BLaER1 treated with 17β-estradiol and CSF1 and Interleukin-3, amounts not matched to agents 10 nM and 100 nM (cell line): Measurements from ENCODE around the gene PLCB1.
"Not testable (repeated sequence)": the region's sequence is repeated elsewhere in the genome, so short reads cannot be mapped to it uniquely, and the experiment has no call there.

Experiments
- H3K27ac ChIP-seq, 11 experiments: shearing (Covaris generic); formaldehyde crosslinking; 2 replicates each; pipeline ENCODE4 v1.8.1; 2022
- H3K27me3 ChIP-seq, 11 experiments: shearing (Covaris generic); formaldehyde crosslinking; 2 replicates each; pipeline ENCODE4 v1.8.1; 2022
- H3K36me3 ChIP-seq, 11 experiments: shearing (Covaris generic); formaldehyde crosslinking; 2 replicates each; pipeline ENCODE4 v1.8.1; 2022
- H3K4me1 ChIP-seq, 10 experiments: shearing (Covaris generic); formaldehyde crosslinking; 2 replicates each; pipeline ENCODE4 v1.8.1; 2022
- H3K4me2 ChIP-seq, 11 experiments: shearing (Covaris generic); formaldehyde crosslinking; 2 replicates each; pipeline ENCODE4 v1.8.1; 2022
- H3K4me3 ChIP-seq, 10 experiments: shearing (Covaris generic); formaldehyde crosslinking; 2 replicates each; pipeline ENCODE4 v1.8.1; 2022
- H3K9ac ChIP-seq, 11 experiments: shearing (Covaris generic); formaldehyde crosslinking; 2 replicates each; pipeline ENCODE4 v1.8.1; 2022
- H3K9me3 ChIP-seq, 11 experiments: shearing (Covaris generic); formaldehyde crosslinking; replicated peaks in 1 of 11; 2 replicates each; pipeline ENCODE4 v1.8.1; 2022
- H4K20me1 ChIP-seq, 11 experiments: shearing (Covaris generic); formaldehyde crosslinking; 2 replicates each; pipeline ENCODE4 v1.8.1; 2022
- Cebpa-rat ChIP-seq, 11 experiments: shearing (Covaris generic); IDR thresholded peaks; 2 replicates each; pipeline ENCODE4 v1.8.1; 2022

PLCB1 gene

DNA sequence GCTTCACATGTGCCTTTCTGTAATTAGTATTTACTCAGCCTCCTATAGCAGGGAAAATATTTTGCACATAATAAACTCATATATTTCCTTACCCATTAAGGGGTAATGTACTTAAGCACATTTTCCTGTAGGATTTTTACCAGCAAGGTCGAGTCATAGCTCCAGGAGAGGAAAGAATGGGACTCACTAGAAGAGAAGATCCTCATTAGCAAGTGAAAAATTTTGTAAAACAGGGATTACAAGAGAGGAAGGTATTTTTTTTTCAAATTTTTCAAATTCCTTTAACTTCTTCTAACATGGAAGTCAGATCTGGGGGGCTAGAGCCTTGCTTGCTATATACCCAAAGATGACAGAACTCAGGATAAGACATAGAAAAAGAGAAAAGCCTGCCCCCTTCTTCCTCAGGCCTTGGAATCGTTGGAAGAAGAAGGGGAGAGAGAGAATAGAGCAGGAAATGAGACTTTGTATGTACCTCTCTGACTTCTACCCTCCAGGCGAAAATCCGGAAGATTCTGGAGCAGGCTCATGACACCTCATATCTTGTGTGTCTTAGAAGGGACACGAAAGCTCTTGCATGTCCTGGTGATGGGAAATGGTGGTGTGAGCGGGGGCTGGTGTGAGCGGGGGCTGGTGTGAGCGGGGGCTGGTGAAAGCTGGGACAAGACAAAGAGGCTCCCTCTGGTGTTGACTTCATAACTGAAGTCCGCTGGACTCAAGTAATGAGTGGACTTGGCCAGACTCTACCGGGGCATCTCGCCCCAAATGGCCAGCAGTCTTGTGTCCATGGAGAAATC, 679.9 kb downstream of the PLCB1 start:
- TF ChIP-seq Cebpa-rat (IDR thresholded peaks at IDR 0.05) = no peak

DNA sequence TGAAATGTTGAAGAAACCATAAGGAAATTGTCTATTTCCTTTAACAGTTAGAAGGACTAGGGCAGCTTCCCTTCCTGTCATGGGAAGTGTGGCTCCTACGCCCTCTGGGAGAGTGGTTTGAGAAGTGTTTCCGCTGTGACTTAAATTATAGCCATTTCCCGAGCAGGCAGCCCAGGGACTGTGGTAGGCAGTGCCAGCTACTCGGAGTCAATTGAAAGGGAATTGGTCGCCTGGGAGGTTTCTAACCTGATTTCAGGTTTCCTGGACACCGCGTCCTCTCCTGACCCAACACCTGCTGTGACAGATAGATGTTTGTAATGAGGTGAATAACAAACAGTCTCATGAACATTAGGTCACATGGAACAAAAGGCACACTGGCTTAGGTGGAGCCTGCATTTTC, 680.8 kb downstream of the PLCB1 start:
- Histone ChIP-seq H3K36me3 (no peaks in the 10 kb centered on the region), H3K27ac (no peak overlapping the region), H3K4me2 (peak overlapping the region in 9 of 11 experiments; percentile 4 to 32 (median 18); a peak in 6 of 22 replicates), H3K27me3 (no peaks in the 10 kb centered on the region), H3K4me3 (no peak overlapping the region), H3K4me1 (peaks cover 0 to 8% (median 3%) of the 10 kb centered on the region in 10 experiments; a peak in 6 of 20 replicates), H4K20me1 (no peaks in the 10 kb centered on the region), H3K9me3 (no peaks in the 10 kb centered on the region), H3K9ac (no peak overlapping the region)
- TF ChIP-seq Cebpa-rat (IDR thresholded peaks at IDR 0.05) = no peak

More for the DNA sequence above, 679.9 kb downstream of the PLCB1 start:
- H3K9me3 ChIP-seq = no peaks in the 10 kb centered on the region
- H3K4me2 ChIP-seq = peak overlapping the region in 9 of 11 experiments; percentile 4 to 32 (median 18); a peak in 5 of 22 replicates
- no peak overlapping the region for H3K9ac ChIP-seq
- no peak overlapping the region for H3K27ac ChIP-seq
- H3K36me3 ChIP-seq = no peaks in the 10 kb centered on the region
- no peak overlapping the region for H3K4me3 ChIP-seq
- H4K20me1 ChIP-seq = no peaks in the 10 kb centered on the region
- no peaks in the 10 kb centered on the region for H3K27me3 ChIP-seq
- H3K4me1 ChIP-seq = peaks cover 0 to 8% (median 3%) of the 10 kb centered on the region in 10 experiments; a peak in 6 of 20 replicates

DNA sequence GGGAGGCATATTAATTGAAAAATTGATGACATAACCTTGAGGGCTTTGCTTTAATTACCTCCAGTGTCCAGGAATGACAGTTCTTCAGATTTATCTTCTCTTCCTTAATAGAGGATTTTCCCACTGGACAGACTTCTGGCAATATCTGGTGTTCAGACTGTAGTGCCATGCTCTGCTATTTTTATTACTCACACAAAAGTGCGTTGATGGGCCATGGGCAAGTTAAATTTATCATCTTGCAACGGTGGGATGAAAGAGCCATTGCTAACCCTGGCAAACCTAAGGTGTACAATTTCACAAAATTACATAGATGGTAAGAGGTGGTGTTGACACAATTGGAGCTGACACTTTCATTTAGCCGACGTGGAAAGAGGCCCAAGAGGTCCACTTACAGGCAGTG, 683.1 kb downstream of the PLCB1 start:
- Histone ChIP-seq H3K9ac (no peak overlapping the region), H3K4me1 (peaks cover 0 to 8% (median 3%) of the 10 kb centered on the region in 10 experiments; a peak in 6 of 20 replicates), H3K27ac (no peak overlapping the region), H3K4me2 (no peak overlapping the region), H4K20me1 (no peaks in the 10 kb centered on the region), H3K27me3 (no peaks in the 10 kb centered on the region), H3K9me3 (no peaks in the 10 kb centered on the region), H3K36me3 (no peaks in the 10 kb centered on the region), H3K4me3 (no peak overlapping the region)
- no peak for TF ChIP-seq Cebpa-rat (IDR thresholded peaks at IDR 0.05)

DNA sequence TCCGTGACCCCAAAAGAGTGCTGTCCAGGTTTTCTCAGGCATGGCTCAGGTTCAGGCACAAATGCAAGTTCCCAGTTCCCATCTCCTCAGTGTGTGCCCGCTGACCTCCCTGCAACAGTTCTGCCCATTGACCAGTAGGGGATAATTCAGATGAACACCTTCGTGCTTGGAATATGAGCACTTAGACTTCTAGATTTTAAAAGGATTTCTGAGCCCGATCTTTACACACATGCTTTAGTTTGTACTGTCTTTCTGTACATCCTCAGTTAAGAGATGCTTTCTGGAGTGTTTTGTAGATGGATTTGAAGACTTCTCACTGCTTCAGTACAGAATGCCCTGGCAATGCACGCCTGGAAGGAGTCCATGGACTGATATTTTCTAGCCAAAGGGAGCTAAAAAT, 697.2 kb downstream of the PLCB1 start:
- Histone ChIP-seq H4K20me1 (no peaks in the 10 kb centered on the region), H3K4me1 (no peaks in the 10 kb centered on the region), H3K36me3 (no peaks in the 10 kb centered on the region), H3K9ac (no peak overlapping the region), H3K27ac (no peak overlapping the region), H3K4me2 (no peak overlapping the region), H3K4me3 (no peak overlapping the region), H3K9me3 (peaks cover 0 to 6% (median 0%) of the 10 kb centered on the region in 11 experiments; a peak in 2 of 22 replicates), H3K27me3 (no peaks in the 10 kb centered on the region)
- no peak for TF ChIP-seq Cebpa-rat (IDR thresholded peaks at IDR 0.05)

DNA sequence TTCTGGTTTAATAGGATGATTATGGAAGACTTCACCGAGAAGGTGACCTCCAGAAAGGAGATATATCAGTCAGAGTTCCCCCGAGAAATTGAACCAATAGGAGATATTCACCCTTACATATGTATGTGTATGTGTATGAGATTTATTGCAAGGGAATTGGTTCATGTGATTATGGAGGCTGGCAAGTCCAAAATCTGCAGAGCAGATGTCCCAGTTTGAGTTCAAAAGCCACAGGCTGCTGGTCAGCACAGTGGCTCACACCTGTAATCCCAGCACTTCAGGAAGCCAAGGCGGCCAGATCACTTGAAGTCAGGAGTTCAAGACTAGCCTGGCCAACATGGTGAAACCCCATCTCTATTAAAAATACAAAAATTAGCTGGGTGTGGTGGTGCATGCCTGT, 702.2 kb downstream of the PLCB1 start:
- not testable (repeated sequence) for H3K4me1 ChIP-seq, H3K4me3 ChIP-seq, H3K27ac ChIP-seq, H3K27me3 ChIP-seq, H3K4me2 ChIP-seq, H3K9ac ChIP-seq, H3K36me3 ChIP-seq, H3K9me3 ChIP-seq, H4K20me1 ChIP-seq

DNA sequence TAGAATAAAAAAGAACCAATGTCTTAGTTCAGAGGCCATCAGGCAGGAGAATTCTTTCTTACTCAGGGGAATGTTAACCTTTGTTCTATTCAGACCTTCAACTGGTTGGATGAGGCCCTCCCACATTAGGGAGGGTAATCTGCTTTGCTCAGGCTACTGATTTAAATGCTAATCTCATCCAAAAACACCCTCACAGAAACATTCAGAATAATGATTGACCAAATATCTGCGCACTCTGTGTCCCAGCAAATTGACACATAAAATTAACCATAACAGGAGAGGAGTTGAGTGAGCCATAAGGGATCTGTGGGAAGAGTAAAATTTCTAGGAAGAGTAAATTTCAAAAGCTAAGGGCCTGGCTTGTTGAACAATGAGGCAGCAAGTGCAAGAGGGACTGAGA, 702.8 kb downstream of the PLCB1 start:
- Histone ChIP-seq H3K4me1 (no peaks in the 10 kb centered on the region), H3K4me3 (no peak overlapping the region), H3K4me2 (no peak overlapping the region), H3K9me3 (peaks cover 0 to 6% (median 0%) of the 10 kb centered on the region in 11 experiments; a peak in 2 of 22 replicates), H3K36me3 (peaks cover 0 to 3% (median 0%) of the 10 kb centered on the region in 11 experiments; a peak in 1 of 22 replicates), H3K27ac (no peak overlapping the region), H3K27me3 (no peaks in the 10 kb centered on the region), H3K9ac (no peak overlapping the region), H4K20me1 (no peaks in the 10 kb centered on the region)
- TF ChIP-seq Cebpa-rat (IDR thresholded peaks at IDR 0.05) = no peak

DNA sequence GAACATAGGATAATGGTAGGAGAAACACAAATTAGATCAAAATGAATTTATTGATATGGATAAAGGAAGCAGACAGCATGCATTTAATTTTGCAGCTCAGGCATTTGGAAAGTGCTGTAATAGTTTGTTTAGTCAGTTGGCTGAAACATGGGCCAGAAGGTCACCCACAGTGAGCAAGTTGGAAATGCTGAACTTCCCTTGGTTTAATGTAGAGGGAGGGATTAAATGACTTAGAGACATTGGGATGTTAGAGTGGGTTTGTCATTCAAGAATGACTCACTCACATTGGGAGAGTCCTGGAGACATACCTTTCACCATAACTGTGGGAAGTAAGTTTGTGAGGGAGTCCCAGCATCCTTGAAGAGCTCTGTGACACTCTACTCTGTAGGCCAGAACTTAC, 705.3 kb downstream of the PLCB1 start:
- TF ChIP-seq Cebpa-rat (IDR thresholded peaks at IDR 0.05) = no peak
- H3K4me2 ChIP-seq = no peak overlapping the region
- no peak overlapping the region for H3K27ac ChIP-seq
- H3K9me3 ChIP-seq = peaks cover 0 to 16% (median 7%) of the 10 kb centered on the region in 11 experiments; a peak in 15 of 22 replicates
- no peaks in the 10 kb centered on the region for H4K20me1 ChIP-seq
- H3K4me1 ChIP-seq = no peaks in the 10 kb centered on the region
- H3K36me3 ChIP-seq = peaks cover 0 to 3% (median 0%) of the 10 kb centered on the region in 11 experiments; a peak in 1 of 22 replicates
- H3K27me3 ChIP-seq = no peaks in the 10 kb centered on the region
- H3K4me3 ChIP-seq = no peak overlapping the region
- H3K9ac ChIP-seq = no peak overlapping the region

DNA sequence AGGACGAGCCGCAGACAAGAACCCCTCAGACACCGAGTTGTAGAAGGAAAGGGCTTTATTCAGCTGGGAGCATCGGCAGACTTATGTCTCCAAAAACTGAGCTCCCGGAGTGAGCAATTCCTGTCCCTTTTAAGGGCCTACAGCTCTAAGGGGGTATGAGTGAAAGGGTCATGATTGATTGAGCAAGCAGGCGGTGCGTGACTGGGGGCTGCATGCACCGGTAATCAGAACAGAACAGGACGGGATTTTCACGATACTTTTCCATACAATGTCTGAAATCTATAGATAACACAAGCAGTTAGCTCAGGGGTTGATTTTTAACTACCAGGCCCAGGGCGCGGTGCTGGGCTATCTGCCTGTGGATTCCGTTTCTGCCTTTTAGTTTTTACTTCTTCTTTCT, 710.5 kb downstream of the PLCB1 start:
- H3K4me3 ChIP-seq = no peak overlapping the region
- no peak overlapping the region for H3K4me2 ChIP-seq
- H3K27me3 ChIP-seq = no peaks in the 10 kb centered on the region
- H3K36me3 ChIP-seq = peaks cover 0 to 3% (median 0%) of the 10 kb centered on the region in 11 experiments; a peak in 1 of 22 replicates
- no peak overlapping the region for H3K9ac ChIP-seq
- no peaks in the 10 kb centered on the region for H4K20me1 ChIP-seq
- peaks cover 0 to 27% (median 16%) of the 10 kb centered on the region in 11 experiments; a peak in 15 of 22 replicates for H3K9me3 ChIP-seq
- H3K27ac ChIP-seq = no peak overlapping the region
- TF ChIP-seq Cebpa-rat (IDR thresholded peaks at IDR 0.05) = no peak
- H3K4me1 ChIP-seq = no peaks in the 10 kb centered on the region

DNA sequence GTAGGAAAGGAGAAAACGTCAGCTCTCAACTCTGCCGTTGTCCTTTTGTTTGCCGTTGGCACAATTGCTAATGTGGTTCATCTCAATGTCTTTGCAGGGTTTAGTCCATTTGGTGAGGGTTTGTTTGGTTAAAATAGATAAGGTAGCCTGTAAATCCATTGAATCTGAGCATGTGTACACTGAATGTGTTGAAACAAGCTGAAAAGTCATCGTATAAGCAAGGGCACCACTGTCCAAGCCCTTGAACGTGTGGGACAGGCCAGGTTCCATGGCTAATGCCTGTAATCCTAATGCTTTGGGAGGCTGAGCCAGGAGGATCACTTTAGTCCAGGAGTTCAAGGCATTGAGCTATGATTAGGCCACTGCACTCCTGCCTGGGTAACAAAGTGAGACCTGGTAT, 712.1 kb downstream of the PLCB1 start:
- no peaks in the 10 kb centered on the region for H3K36me3 ChIP-seq
- no peak overlapping the region for H3K27ac ChIP-seq
- H3K9ac ChIP-seq = no peak overlapping the region
- no peak overlapping the region for H3K4me2 ChIP-seq
- H4K20me1 ChIP-seq = no peaks in the 10 kb centered on the region
- no peak overlapping the region for H3K4me3 ChIP-seq
- peaks cover 0 to 27% (median 16%) of the 10 kb centered on the region in 11 experiments; a peak in 15 of 22 replicates for H3K9me3 ChIP-seq
- no peaks in the 10 kb centered on the region for H3K4me1 ChIP-seq
- H3K27me3 ChIP-seq = no peaks in the 10 kb centered on the region
- TF ChIP-seq Cebpa-rat (IDR thresholded peaks at IDR 0.05) = no peak

DNA sequence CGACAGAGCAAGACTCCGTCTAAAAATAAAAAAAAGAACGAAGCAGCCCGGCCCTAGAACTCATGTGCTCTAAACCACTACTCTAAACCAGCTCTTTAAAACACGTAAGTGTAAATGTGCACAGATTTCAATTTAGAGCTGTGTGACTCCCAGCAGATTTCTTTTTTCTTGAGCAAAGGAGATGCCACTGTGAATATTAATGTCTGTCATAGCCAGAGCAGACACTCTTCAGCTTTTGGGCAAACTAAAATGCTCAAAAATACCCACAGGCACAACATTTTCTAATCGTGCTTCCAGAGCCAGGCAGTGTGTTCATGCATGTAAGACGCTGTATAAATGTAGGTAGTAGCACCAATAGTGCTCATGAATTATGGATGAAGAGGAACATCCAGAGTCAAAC, 717.9 kb downstream of the PLCB1 start:
- no peak for TF ChIP-seq Cebpa-rat (IDR thresholded peaks at IDR 0.05)
- Histone ChIP-seq H3K9ac (no peak overlapping the region), H3K27me3 (no peaks in the 10 kb centered on the region), H3K4me1 (0 out of 20 replicates have a peak, but pooled peaks cover 0 to 4% (median 0%) of the 10 kb centered on the region in 10 experiments), H3K9me3 (no peaks in the 10 kb centered on the region), H3K36me3 (no peaks in the 10 kb centered on the region), H3K27ac (no peak overlapping the region), H3K4me3 (no peak overlapping the region), H4K20me1 (no peaks in the 10 kb centered on the region), H3K4me2 (no peak overlapping the region)
